ENCODE data around the gene MMP27. TPM values are rescaled to one million over a fixed set of nuclear protein-coding genes. Genes with fewer than 3 reads are reported as not detected.

The MMP27 gene
- total RNA-seq, 5 donors from 2014 or later (not counting 1 experiment from before 2014, with no cell fraction given), result not detected

- no CpG with 5 or more reads among the region's 1 CpG for WGBS (ENCODE audit: insufficient coverage)
- no peaks in the 10 kb centered on the region for H3K4me1 Mint-ChIP-seq
- no peak overlapping the region for H3K27ac ChIP-seq (ENCODE audit: low read length)
- DNase-seq, result no peak
- ATAC-seq (replicated peaks in 1 of 4), result no peak
- H3K27me3 ChIP-seq (replicated peaks in 1 of 2; ENCODE audit: control insufficient read depth in 2 of 2, extremely low read depth in 1 of 2, insufficient read depth in 2 of 2, low read length in 1 of 2), result peaks cover 0 to 8% of the 10 kb centered on the region in 2 experiments
- no peaks in the 10 kb centered on the region for H3K36me3 ChIP-seq (ENCODE audit: control insufficient read depth in 2 of 2, extremely low read depth in 1 of 2, insufficient read depth in 1 of 2, low read length in 1 of 2)
- no peaks in the 10 kb centered on the region for H3K36me3 Mint-ChIP-seq
- H3K4me1 ChIP-seq (ENCODE audit: control insufficient read depth in 1 of 2, extremely low read depth in 1 of 2, insufficient read depth in 2 of 2, low read length in 2 of 2), result no peaks in the 10 kb centered on the region
- H3K27ac Mint-ChIP-seq, result no peak overlapping the region
- no peak overlapping the region for H3K4me3 Mint-ChIP-seq
- no peaks in the 10 kb centered on the region for H3K9me3 Mint-ChIP-seq
- no peaks in the 10 kb centered on the region for H3K9me3 ChIP-seq
- peaks cover 32 to 41% of the 10 kb centered on the region in 2 donors for H3K27me3 Mint-ChIP-seq
- H3K4me3 ChIP-seq (ENCODE audit: control insufficient read depth in 1 of 2, extremely low read depth in 1 of 2, low read length in 1 of 2), result no peak overlapping the region
- ChIA-PET CTCF (no interaction called here), POLR2A (no interaction called here)
Measured at GRCh38 chr11:102680945-102681344, 24.6 kb downstream of the MMP27 start.

- Mint-ChIP-seq H3K27me3 (peaks cover 23 to 41% of the 10 kb centered on the region in 2 donors), H3K9me3 (no peaks in the 10 kb centered on the region), H3K36me3 (no peaks in the 10 kb centered on the region), H3K4me3 (no peak overlapping the region), H3K4me1 (no peaks in the 10 kb centered on the region), H3K27ac (no peak overlapping the region)
- Histone ChIP-seq H3K36me3 (ENCODE audit: control insufficient read depth in 2 of 2, extremely low read depth in 1 of 2, insufficient read depth in 1 of 2, low read length in 1 of 2) (no peaks in the 10 kb centered on the region), H3K9me3 (no peaks in the 10 kb centered on the region), H3K4me1 (ENCODE audit: control insufficient read depth in 1 of 2, extremely low read depth in 1 of 2, insufficient read depth in 2 of 2, low read length in 2 of 2) (no peaks in the 10 kb centered on the region), H3K27me3 (replicated peaks in 1 of 2; ENCODE audit: control insufficient read depth in 2 of 2, extremely low read depth in 1 of 2, insufficient read depth in 2 of 2, low read length in 1 of 2) (peaks cover 0 to 4% of the 10 kb centered on the region in 2 experiments), H3K4me3 (ENCODE audit: control insufficient read depth in 1 of 2, extremely low read depth in 1 of 2, low read length in 1 of 2) (no peak overlapping the region), H3K27ac (ENCODE audit: low read length) (no peak overlapping the region)
- CTCF ChIA-PET, result no interaction called here
- POLR2A ChIA-PET, result no interaction called here
- 71% methylated on average over 1 of the region's 2 CpGs for WGBS (ENCODE audit: insufficient coverage)
- ATAC-seq (replicated peaks in 1 of 4) (no peak), DNase-seq (no peak)
Measured at GRCh38 chr11:102678022-102678421, 27.5 kb downstream of the MMP27 start.

GRCh38 chr11:102676084-102676483 is 29.5 kb downstream of the MMP27 start:
- no peaks in the 10 kb centered on the region for H3K9me3 Mint-ChIP-seq
- H3K27me3 Mint-ChIP-seq, result peaks cover 17 to 33% of the 10 kb centered on the region in 2 donors
- no peaks in the 10 kb centered on the region for H3K9me3 ChIP-seq
- ChIA-PET POLR2A (no interaction called here), CTCF (no interaction called here)
- no peaks in the 10 kb centered on the region for H3K4me1 ChIP-seq (ENCODE audit: control insufficient read depth in 1 of 2, extremely low read depth in 1 of 2, insufficient read depth in 2 of 2, low read length in 2 of 2)
- 75% methylated on average over 2 of the region's 2 CpGs for WGBS (ENCODE audit: insufficient coverage)
- no peak overlapping the region for H3K27ac ChIP-seq (ENCODE audit: low read length)
- peaks cover 0 to 4% of the 10 kb centered on the region in 2 experiments for H3K27me3 ChIP-seq (replicated peaks in 1 of 2; ENCODE audit: control insufficient read depth in 2 of 2, extremely low read depth in 1 of 2, insufficient read depth in 2 of 2, low read length in 1 of 2)
- no peak overlapping the region for H3K4me3 Mint-ChIP-seq
- no peak overlapping the region for H3K27ac Mint-ChIP-seq
- DNase-seq, result no peak
- no peaks in the 10 kb centered on the region for H3K36me3 Mint-ChIP-seq
- ATAC-seq (replicated peaks in 1 of 4), result no peak
- H3K4me3 ChIP-seq (ENCODE audit: control insufficient read depth in 1 of 2, extremely low read depth in 1 of 2, low read length in 1 of 2), result no peak overlapping the region
- H3K4me1 Mint-ChIP-seq, result no peaks in the 10 kb centered on the region
- no peaks in the 10 kb centered on the region for H3K36me3 ChIP-seq (ENCODE audit: control insufficient read depth in 2 of 2, extremely low read depth in 1 of 2, insufficient read depth in 1 of 2, low read length in 1 of 2)

GRCh38 chr11:102669664-102670063 is 35.9 kb downstream of the MMP27 start:
- H3K9me3 ChIP-seq, result no peaks in the 10 kb centered on the region
- Mint-ChIP-seq H3K4me3 (no peak overlapping the region), H3K4me1 (peaks cover 0 to 5% (median 1%) of the 10 kb centered on the region in 3 donors), H3K36me3 (no peaks in the 10 kb centered on the region), H3K27me3 (peaks cover 7% of the 10 kb centered on the region in 2 donors), H3K9me3 (no peaks in the 10 kb centered on the region), H3K27ac (no peak overlapping the region)
- no peak for ATAC-seq (replicated peaks in 1 of 4)
- no peaks in the 10 kb centered on the region for H3K27me3 ChIP-seq (replicated peaks in 1 of 2; ENCODE audit: control insufficient read depth in 2 of 2, extremely low read depth in 1 of 2, insufficient read depth in 2 of 2, low read length in 1 of 2)
- ChIA-PET CTCF (interaction anchor here in 1 of 2 donors (1.0 kb wide), 1 partner anchor 24 kb away, joined by 3 read pairs; no protein-coding TSS in a partner anchor), POLR2A (no interaction called here)
- H3K4me1 ChIP-seq (ENCODE audit: control insufficient read depth in 1 of 2, extremely low read depth in 1 of 2, insufficient read depth in 2 of 2, low read length in 2 of 2), result peaks cover 0 to 4% of the 10 kb centered on the region in 2 experiments
- no peak overlapping the region for H3K4me3 ChIP-seq (ENCODE audit: control insufficient read depth in 1 of 2, extremely low read depth in 1 of 2, low read length in 1 of 2)
- WGBS (ENCODE audit: insufficient coverage), result no CpG with 5 or more reads among the region's 3 CpGs
- no peak overlapping the region for H3K27ac ChIP-seq (ENCODE audit: low read length)
- DNase-seq, result no peak
- H3K36me3 ChIP-seq (ENCODE audit: control insufficient read depth in 2 of 2, extremely low read depth in 1 of 2, insufficient read depth in 1 of 2, low read length in 1 of 2), result no peaks in the 10 kb centered on the region

- Histone ChIP-seq H3K27ac (ENCODE audit: low read length) (no peak overlapping the region), H3K9me3 (no peaks in the 10 kb centered on the region), H3K4me1 (ENCODE audit: control insufficient read depth in 1 of 2, extremely low read depth in 1 of 2, insufficient read depth in 2 of 2, low read length in 2 of 2) (peaks cover 0 to 4% of the 10 kb centered on the region in 2 experiments), H3K36me3 (ENCODE audit: control insufficient read depth in 2 of 2, extremely low read depth in 1 of 2, insufficient read depth in 1 of 2, low read length in 1 of 2) (no peaks in the 10 kb centered on the region), H3K27me3 (replicated peaks in 1 of 2; ENCODE audit: control insufficient read depth in 2 of 2, extremely low read depth in 1 of 2, insufficient read depth in 2 of 2, low read length in 1 of 2) (no peaks in the 10 kb centered on the region), H3K4me3 (ENCODE audit: control insufficient read depth in 1 of 2, extremely low read depth in 1 of 2, low read length in 1 of 2) (no peak overlapping the region)
- DNase-seq (peak in 6 of 35 experiments; percentile 1 to 53 (median 10)), ATAC-seq (replicated peaks in 1 of 4) (peak in 2 of 4 experiments; percentile 42 to 46)
- no peaks in the 10 kb centered on the region for H3K36me3 Mint-ChIP-seq
- H3K27me3 Mint-ChIP-seq, result peaks cover 5 to 7% of the 10 kb centered on the region in 2 donors
- H3K4me3 Mint-ChIP-seq, result no peak overlapping the region
- 0% methylated on average over 1 of the region's 4 CpGs for WGBS (ENCODE audit: insufficient coverage)
- H3K9me3 Mint-ChIP-seq, result no peaks in the 10 kb centered on the region
- CTCF ChIA-PET, result interaction anchor here (0.6 to 3.1 kb wide), 28 partner anchors 8 to 806 kb away, joined by 3 to 51 read pairs (median 4); no protein-coding TSS in a partner anchor
- POLR2A ChIA-PET, result no interaction called here
- no peak overlapping the region for H3K27ac Mint-ChIP-seq
- H3K4me1 Mint-ChIP-seq, result peaks cover 0 to 5% (median 1%) of the 10 kb centered on the region in 3 donors
Measured at GRCh38 chr11:102666331-102666957, 39.1 kb downstream of the MMP27 start.

GRCh38 chr11:102664001-102664752 is 41.4 kb downstream of the MMP27 start:
- H3K9me3 ChIP-seq, result no peaks in the 10 kb centered on the region
- no peak overlapping the region for H3K27ac ChIP-seq (ENCODE audit: low read length)
- H3K9me3 Mint-ChIP-seq, result no peaks in the 10 kb centered on the region
- H3K27me3 Mint-ChIP-seq, result peaks cover 9 to 10% of the 10 kb centered on the region in 2 donors
- no peaks in the 10 kb centered on the region for H3K36me3 Mint-ChIP-seq
- 81% methylated on average over 6 of the region's 13 CpGs for WGBS (ENCODE audit: insufficient coverage)
- ATAC-seq (replicated peaks in 1 of 4) (peak in 2 of 4 experiments; percentile 43 to 51), DNase-seq (peak in 6 of 35 experiments; percentile 2 to 11 (median 4))
- H3K36me3 ChIP-seq (ENCODE audit: control insufficient read depth in 2 of 2, extremely low read depth in 1 of 2, insufficient read depth in 1 of 2, low read length in 1 of 2), result no peaks in the 10 kb centered on the region
- CTCF ChIA-PET, result no interaction called here
- peaks cover 0 to 4% of the 10 kb centered on the region in 2 experiments for H3K4me1 ChIP-seq (ENCODE audit: control insufficient read depth in 1 of 2, extremely low read depth in 1 of 2, insufficient read depth in 2 of 2, low read length in 2 of 2)
- no peak overlapping the region for H3K27ac Mint-ChIP-seq
- peaks cover 0 to 3% of the 10 kb centered on the region in 2 experiments for H3K27me3 ChIP-seq (replicated peaks in 1 of 2; ENCODE audit: control insufficient read depth in 2 of 2, extremely low read depth in 1 of 2, insufficient read depth in 2 of 2, low read length in 1 of 2)
- H3K4me1 Mint-ChIP-seq, result peaks cover 0 to 5% (median 1%) of the 10 kb centered on the region in 3 donors
- POLR2A ChIA-PET, result no interaction called here
- no peak overlapping the region for H3K4me3 ChIP-seq (ENCODE audit: control insufficient read depth in 1 of 2, extremely low read depth in 1 of 2, low read length in 1 of 2)
- no peak overlapping the region for H3K4me3 Mint-ChIP-seq
